ENCODE measurements around the gene EIF2B2. TPM values are rescaled to one million over a fixed set of nuclear protein-coding genes. Genes with fewer than 3 reads are reported as not detected.

The EIF2B2 gene
- total RNA-seq, 1 donor from 2014 or later = 34.8 TPM

DNA sequence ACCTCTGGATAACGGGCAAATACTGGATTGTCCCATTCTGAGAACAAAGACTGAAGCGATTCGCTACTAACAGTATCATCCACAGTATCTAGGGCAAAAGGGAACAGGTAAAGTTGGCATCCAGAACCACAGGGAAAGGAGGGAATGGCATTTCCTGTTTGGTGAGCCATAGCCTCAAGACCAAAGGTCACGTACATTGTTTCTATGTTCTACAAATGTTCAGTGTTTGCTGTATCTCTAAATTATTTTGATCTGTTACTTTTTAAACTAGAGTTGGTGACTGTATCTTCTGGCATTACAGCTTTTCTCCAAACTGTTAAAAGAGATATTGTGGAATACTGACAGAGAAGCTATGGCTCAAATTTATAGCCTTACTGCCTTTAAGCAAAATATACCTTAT is 38.9 kb downstream of the EIF2B2 start:
- TF ChIP-seq, protein P1, sequence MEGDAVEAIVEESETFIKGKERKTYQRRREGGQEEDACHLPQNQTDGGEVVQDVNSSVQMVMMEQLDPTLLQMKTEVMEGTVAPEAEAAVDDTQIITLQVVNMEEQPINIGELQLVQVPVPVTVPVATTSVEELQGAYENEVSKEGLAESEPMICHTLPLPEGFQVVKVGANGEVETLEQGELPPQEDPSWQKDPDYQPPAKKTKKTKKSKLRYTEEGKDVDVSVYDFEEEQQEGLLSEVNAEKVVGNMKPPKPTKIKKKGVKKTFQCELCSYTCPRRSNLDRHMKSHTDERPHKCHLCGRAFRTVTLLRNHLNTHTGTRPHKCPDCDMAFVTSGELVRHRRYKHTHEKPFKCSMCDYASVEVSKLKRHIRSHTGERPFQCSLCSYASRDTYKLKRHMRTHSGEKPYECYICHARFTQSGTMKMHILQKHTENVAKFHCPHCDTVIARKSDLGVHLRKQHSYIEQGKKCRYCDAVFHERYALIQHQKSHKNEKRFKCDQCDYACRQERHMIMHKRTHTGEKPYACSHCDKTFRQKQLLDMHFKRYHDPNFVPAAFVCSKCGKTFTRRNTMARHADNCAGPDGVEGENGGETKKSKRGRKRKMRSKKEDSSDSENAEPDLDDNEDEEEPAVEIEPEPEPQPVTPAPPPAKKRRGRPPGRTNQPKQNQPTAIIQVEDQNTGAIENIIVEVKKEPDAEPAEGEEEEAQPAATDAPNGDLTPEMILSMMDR (IDR thresholded peaks at IDR 0.05) = no peak
- Histone ChIP-seq H3K4me3 (no peak overlapping the region), H3K4me1 (peaks cover 21% of the 10 kb centered on the region), H3K36me3 (peaks cover 23% of the 10 kb centered on the region), H3K27me3 (no peaks in the 10 kb centered on the region), H3K27ac (no peak overlapping the region), H3K9me3 (no peaks in the 10 kb centered on the region)
- no peak for ATAC-seq
- intact Hi-C loops (cut with DNase I) = no loop called here
- DNase-seq = no peak

DNA sequence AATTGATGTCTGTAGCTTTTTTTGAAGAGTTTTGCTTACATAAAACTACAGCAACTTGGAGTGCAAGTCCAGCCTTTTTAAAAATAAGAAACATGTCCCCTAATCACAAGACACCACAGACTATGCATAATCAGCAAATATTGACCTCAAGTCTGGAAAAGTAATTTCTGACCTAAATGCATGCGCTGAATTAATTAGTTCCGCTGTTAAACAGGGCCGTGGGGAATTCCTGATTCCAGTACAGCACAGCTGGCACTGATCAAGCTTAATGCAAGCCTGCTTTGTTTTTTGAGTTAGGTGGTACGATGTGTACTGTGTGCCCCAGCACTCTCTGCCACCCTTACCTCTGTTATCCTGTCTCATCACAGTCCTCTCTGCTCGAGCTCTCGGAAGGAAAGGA is 39.3 kb downstream of the EIF2B2 start:
- intact Hi-C loops (cut with DNase I) = no loop called here
- Histone ChIP-seq H3K4me1 (peaks cover 21% of the 10 kb centered on the region), H3K27ac (no peak overlapping the region), H3K9me3 (no peaks in the 10 kb centered on the region), H3K27me3 (no peaks in the 10 kb centered on the region), H3K36me3 (peaks cover 23% of the 10 kb centered on the region), H3K4me3 (no peak overlapping the region)
- ATAC-seq = no peak
- no peak for DNase-seq
- TF ChIP-seq, protein P1 (IDR thresholded peaks at IDR 0.05) = no peak

DNA sequence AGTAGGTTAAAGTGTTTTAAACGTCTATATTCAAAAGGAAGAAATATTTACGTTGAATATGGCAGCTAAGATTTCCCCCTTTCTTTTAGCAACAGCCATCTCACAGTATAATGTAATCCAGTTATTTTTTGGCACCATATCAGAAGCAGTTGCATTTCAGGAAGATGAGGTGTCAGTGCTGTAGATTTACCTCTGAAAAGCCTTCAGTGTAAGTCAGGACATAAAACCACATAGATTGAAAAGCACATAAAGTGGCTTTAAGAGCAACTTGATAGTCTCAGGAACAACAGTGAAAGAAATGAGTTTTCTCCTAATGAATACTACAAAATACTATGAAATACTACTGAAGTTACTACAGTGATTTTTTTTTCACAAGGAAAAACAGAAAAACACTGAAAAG is 41.6 kb downstream of the EIF2B2 start:
- Histone ChIP-seq H3K9me3 (no peaks in the 10 kb centered on the region), H3K27ac (no peak overlapping the region), H3K4me1 (peaks cover 21% of the 10 kb centered on the region), H3K36me3 (peaks cover under 1% of the 10 kb centered on the region), H3K4me3 (peak overlapping the region; percentile 27), H3K27me3 (no peaks in the 10 kb centered on the region)
- TF ChIP-seq, protein P1 (IDR thresholded peaks at IDR 0.05) = no peak
- intact Hi-C loops (cut with DNase I) = no loop called here
- no peak for DNase-seq
- no peak for ATAC-seq

DNA sequence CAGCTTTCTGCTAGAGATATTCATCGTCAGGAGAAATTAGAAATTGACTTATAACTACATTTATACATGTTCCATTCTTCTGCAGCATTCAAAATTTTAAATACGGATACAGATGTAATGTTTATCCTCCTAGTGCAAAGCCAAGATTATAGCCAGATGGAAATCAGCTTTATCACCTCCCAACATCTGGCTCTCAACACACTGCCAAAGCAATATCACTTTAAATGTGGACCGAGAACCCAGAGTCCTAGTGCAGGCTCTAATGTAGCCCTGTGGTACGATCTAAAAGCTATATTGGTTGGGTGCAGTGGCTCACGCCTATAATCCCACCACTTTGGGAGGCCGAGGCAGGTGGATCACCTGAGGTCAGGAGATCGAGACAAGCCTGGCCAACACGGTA is 42.0 kb downstream of the EIF2B2 start:
- Histone ChIP-seq H3K4me1 (peaks cover 25% of the 10 kb centered on the region), H3K36me3 (no peaks in the 10 kb centered on the region), H3K27ac (no peak overlapping the region), H3K27me3 (no peaks in the 10 kb centered on the region), H3K4me3 (peak overlapping the region; percentile 27), H3K9me3 (no peaks in the 10 kb centered on the region)
- intact Hi-C loops (cut with DNase I) = no loop called here
- no peak for DNase-seq
- peak; percentile 24 for ATAC-seq
- TF ChIP-seq, protein P1 (IDR thresholded peaks at IDR 0.05) = no peak

DNA sequence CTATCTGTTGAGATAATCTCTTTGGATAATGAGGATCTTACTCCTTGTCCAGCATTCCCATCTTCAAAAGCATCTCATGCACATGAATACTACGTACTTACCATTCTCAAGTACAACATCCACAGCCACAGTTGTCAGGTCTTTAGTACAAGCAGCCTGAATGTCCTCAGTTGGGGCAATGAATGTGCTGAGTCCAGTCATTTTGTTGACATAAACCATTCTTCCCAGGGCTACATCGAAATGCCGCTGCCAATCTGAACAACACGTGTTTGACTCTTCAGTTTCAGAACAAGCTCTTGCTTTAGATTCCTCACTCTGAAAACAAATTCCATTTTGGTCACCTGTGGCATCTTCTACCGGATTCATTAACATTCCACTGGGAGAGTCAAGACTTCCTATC is 43.6 kb downstream of the EIF2B2 start:
- Histone ChIP-seq H3K9me3 (no peaks in the 10 kb centered on the region), H3K27ac (no peak overlapping the region), H3K4me3 (no peak overlapping the region), H3K27me3 (no peaks in the 10 kb centered on the region), H3K4me1 (peaks cover 29% of the 10 kb centered on the region), H3K36me3 (no peaks in the 10 kb centered on the region)
- TF ChIP-seq, protein P1 (IDR thresholded peaks at IDR 0.05) = no peak
- intact Hi-C loops (cut with DNase I) = no loop called here
- DNase-seq = no peak
- peak; percentile 33 for ATAC-seq

DNA sequence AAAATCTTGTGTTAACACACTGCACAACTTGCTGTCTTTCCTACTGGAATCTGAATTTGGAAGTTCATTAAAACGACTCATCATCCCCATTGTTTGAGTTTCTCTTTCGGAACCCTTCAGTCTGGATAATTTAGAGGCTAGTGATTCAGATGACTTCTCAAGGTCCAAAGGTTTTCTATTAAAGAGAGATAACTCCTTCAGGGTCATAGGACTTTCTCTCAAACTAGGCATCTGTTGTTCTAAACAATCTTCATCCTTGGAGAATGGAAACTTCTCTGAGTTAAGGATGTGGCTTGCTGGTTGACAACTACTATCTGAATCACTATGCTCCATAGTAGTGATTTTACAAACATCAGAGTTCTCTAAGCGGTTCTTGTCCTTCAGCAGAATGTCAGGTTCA is 44.2 kb downstream of the EIF2B2 start:
- no peak overlapping the region for H3K4me3 ChIP-seq
- intact Hi-C loops (cut with DNase I) = no loop called here
- no peak for DNase-seq
- no peaks in the 10 kb centered on the region for H3K36me3 ChIP-seq
- no peaks in the 10 kb centered on the region for H3K27me3 ChIP-seq
- H3K9me3 ChIP-seq = no peaks in the 10 kb centered on the region
- TF ChIP-seq, protein P1 (IDR thresholded peaks at IDR 0.05) = no peak
- no peak overlapping the region for H3K27ac ChIP-seq
- H3K4me1 ChIP-seq = peaks cover 25% of the 10 kb centered on the region
- no peak for ATAC-seq
